IPS-15b (cell line): Measurements from ENCODE around the gene STAT3.

Experiments
- H3K27me3 ChIP-seq: one replicate; pipeline ENCODE4 v1.6.1; 2013; ENCODE audit warnings: low read length; ENCODE audit not compliant: control insufficient read depth, insufficient read depth
- H3K36me3 ChIP-seq: one replicate; pipeline ENCODE4 v1.6.1; 2013; ENCODE audit warnings: low read length; ENCODE audit not compliant: control insufficient read depth, insufficient read depth
- H3K4me1 ChIP-seq: one replicate; pipeline ENCODE4 v1.6.1; 2013; ENCODE audit warnings: mild to moderate bottlenecking, low read length; ENCODE audit not compliant: control insufficient read depth, insufficient read depth
- H3K4me3 ChIP-seq: one replicate; pipeline ENCODE4 v1.5.1; 2013; ENCODE audit warnings: low read depth, low read length
- H3K9ac ChIP-seq: one replicate; pipeline ENCODE4 v1.6.1; 2013; ENCODE audit warnings: low read depth, mild to moderate bottlenecking, low read length
- H3K9me3 ChIP-seq: one replicate; pipeline ENCODE4 v1.6.1; 2013; ENCODE audit warnings: mild to moderate bottlenecking, low read length; ENCODE audit not compliant: control insufficient read depth, insufficient read depth

The STAT3 gene

DNA sequence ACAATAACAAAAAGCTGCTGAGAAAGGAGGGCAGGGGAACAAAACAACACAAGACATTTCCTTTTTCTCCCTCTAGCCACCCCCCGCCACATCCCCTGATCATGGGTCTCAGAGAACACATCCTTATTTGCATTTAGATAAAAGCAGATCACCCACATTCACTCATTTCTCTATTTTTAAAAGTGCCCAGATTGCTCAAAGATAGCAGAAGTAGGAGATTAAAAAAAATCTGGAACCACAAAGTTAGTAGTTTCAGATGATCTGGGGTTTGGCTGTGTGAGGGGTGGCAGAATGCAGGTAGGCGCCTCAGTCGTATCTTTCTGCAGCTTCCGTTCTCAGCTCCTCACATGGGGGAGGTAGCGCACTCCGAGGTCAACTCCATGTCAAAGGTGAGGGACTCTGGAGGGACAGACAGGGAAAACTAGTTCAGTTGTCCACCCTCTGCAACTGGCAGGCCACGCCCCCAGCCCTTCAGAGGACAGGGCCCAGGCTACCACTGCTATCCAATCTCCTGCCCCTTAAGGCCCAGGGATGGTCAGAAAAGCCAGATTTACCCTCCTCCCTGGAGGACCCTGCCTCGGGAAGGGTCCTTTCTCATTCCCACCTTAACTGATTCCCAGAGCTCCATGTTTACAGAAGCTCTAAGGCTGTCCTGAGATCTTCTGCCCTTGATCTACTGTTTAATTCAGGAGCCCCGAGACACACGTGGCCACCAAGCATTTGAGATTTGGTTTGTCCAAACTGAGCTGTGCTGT is 72.7 kb downstream of the STAT3 start:
- Histone ChIP-seq H3K36me3 (peaks cover 20% of the 10 kb centered on the region), H3K27me3 (no peaks in the 10 kb centered on the region), H3K4me3 (no peak overlapping the region), H3K9ac (no peak overlapping the region), H3K9me3 (no peaks in the 10 kb centered on the region), H3K4me1 (peaks cover 11% of the 10 kb centered on the region)

DNA sequence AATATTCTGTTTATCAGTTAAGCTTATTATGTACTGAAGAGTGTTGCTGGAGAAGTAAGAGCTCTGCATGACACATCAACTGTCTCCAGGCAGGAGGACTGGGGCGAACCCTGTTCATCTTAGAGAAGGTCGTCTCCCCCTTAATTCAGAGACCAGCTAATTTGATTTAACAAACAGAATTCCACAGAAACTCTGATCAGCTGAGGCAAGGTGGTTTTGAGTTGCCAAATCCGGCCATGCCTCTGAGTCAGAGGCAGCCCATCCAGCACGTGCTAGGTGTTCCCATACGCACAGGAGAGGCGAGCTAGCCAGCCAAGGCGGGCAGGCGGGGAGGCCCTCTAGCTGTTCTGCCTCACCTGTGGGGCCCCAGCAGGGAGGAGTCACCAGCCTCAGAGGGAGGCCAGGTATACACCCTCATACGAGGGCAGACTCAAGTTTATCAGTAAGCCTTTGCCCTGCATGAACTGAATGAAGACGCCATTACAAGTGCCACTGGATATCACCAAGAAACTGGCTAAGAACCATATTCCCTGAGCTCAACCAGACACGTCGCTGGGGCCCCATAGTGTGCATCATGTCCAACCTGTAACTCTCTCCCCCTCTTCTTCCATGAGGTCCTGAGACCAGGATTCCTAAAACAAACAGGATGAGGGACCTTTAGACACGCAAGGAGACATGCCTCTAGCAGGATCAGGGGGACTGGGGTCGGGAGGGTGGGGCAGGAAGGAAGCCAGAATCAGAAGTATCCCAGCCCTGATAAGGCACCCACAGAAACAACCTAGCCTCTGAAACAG is 74.3 kb downstream of the STAT3 start:
- H3K36me3 ChIP-seq, result peaks cover 11% of the 10 kb centered on the region
- H3K27me3 ChIP-seq, result no peaks in the 10 kb centered on the region
- no peak overlapping the region for H3K4me3 ChIP-seq
- H3K4me1 ChIP-seq, result peaks cover 11% of the 10 kb centered on the region
- no peaks in the 10 kb centered on the region for H3K9me3 ChIP-seq
- no peak overlapping the region for H3K9ac ChIP-seq

DNA sequence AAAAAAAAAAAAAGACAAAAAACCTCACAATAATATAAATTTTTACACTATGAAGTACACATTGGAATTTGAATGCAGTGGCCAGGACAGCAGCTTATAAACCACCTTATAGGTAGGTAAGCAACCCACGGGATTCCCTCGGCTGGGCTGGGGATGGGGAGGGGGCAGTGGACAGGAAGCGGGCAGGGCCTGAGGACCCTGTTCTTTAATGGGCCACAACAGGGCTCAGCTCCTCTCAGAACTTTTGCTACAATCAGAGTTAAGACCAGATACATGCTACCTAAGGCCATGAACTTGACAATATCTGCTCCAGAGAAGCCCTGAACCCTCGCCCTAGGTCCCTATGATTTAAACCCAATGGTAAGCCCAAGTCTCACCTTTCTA is 74.9 kb downstream of the STAT3 start:
- Histone ChIP-seq H3K9me3 (no peaks in the 10 kb centered on the region), H3K9ac (no peak overlapping the region), H3K36me3 (peaks cover 11% of the 10 kb centered on the region), H3K4me1 (peaks cover 11% of the 10 kb centered on the region), H3K27me3 (no peaks in the 10 kb centered on the region), H3K4me3 (no peak overlapping the region)

DNA sequence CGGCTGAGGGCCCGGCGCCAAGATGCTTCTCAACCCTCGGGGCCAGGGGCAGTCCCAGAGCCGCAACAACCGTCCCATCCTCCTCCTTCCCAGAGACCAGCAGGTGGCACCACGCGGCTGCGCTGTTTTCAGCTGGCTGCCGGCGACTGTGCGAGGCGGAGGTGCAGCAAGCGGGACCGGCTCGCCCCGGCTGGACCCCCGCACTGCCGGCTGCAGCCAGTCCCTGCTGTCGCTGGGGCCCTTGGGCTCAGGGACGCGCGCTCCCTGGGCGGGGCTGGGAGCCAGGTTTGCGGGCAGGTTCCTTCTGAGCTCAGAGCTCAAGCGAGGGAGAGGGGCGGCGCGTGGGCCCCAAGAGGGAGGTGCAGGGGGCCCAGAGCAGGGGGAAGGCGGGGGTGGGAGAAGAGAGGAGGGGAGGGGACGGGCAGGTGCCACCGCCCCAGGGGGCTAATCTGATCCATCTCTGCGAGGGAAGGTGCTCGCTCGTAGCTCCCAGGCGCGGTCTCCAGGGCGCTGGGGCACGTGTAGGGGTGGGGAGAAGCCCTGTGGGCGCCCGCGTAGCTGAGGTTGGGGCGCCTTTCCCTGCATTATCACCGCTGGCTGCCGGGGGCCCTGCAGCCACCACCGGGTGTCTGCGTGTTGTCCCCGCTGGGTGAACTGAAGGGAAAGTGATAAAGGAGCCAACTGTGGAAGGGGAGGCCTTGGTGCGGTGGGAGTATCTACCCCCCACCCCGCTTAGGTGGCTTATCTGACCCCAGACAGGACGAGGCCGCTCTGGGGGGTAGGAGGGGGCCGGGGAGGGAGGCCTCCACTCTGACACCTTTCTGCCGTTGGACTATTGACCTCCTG is 75.7 kb downstream of the STAT3 start:
- H3K36me3 ChIP-seq, result peaks cover 11% of the 10 kb centered on the region
- no peak overlapping the region for H3K9ac ChIP-seq

DNA sequence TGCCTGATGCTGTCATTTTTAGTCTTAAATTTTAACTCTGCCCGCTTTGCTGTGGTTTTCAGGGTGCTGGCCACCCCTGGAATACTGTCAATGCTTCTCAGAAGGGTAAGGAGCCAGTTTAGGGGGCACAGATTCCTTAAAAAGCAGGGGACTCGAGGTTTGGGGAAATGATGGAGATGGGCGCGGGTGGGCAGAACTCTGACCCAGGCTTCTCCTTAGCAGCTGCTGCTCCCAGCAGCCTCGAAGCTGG is 76.3 kb downstream of the STAT3 start:
- Histone ChIP-seq H3K9me3 (no peaks in the 10 kb centered on the region), H3K4me3 (no peak overlapping the region), H3K9ac (no peak overlapping the region), H3K36me3 (peaks cover 8% of the 10 kb centered on the region), H3K4me1 (peaks cover 11% of the 10 kb centered on the region), H3K27me3 (no peaks in the 10 kb centered on the region)

More for the DNA sequence above, 75.7 kb downstream of the STAT3 start:
- Histone ChIP-seq H3K9me3 (no peaks in the 10 kb centered on the region), H3K4me3 (no peak overlapping the region), H3K4me1 (peaks cover 11% of the 10 kb centered on the region), H3K27me3 (no peaks in the 10 kb centered on the region)

DNA sequence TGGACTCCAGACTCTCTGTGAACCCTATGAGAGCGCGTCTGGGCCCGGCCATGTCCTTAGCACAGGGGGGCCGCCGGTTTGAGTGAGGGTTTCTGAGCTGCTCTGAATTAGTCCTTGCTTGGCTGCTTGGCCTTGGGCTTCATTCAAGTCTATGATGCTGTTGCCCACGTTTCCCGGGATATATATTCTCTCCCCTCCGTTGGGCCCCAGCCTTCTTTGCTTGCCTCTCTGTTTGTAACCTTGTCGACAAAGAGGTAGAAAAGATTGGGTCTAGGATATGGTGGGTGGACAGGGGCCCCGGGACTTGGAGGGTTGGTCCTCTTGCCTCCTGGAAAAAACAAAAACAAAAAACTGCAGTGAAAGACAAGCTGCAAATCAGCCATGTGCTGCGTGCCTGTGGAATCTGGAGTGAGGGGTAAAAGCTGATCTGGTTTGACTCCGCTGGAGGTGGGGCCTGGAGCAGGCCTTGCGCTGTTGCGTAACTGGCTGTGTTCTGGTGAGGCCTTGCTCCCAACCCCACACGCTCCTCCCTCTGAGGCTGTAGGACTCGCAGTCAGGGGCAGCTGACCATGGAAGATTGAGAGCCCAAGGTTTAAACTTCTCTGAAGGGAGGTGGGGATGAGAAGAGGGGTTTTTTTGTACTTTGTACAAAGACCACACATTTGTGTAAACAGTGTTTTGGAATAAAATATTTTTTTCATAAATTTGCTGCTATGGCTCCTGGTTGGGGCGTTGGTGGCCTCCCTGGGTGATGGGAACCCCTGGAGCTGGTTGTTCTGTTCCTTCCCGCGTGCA is 76.8 kb downstream of the STAT3 start:
- Histone ChIP-seq H3K4me3 (no peak overlapping the region), H3K36me3 (peaks cover 6% of the 10 kb centered on the region), H3K9me3 (no peaks in the 10 kb centered on the region), H3K4me1 (peaks cover 11% of the 10 kb centered on the region), H3K27me3 (no peaks in the 10 kb centered on the region), H3K9ac (no peak overlapping the region)

DNA sequence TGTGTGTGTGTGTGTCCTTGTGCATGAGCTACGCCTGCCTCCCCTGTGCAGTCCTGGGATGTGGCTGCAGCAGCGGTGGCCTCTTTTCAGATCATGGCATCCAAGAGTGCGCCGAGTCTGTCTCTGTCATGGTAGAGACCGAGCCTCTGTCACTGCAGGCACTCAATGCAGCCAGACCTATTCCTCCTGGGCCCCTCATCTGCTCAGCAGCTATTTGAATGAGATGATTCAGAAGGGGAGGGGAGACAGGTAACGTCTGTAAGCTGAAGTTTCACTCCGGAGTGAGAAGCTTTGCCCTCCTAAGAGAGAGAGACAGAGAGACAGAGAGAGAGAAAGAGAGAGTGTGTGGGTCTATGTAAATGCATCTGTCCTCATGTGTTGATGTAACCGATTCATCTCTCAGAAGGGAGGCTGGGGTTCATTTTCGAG is 77.4 kb downstream of the STAT3 start:
- Histone ChIP-seq H3K4me1 (peaks cover 11% of the 10 kb centered on the region), H3K36me3 (peaks cover 6% of the 10 kb centered on the region), H3K27me3 (no peaks in the 10 kb centered on the region), H3K9me3 (no peaks in the 10 kb centered on the region), H3K4me3 (no peak overlapping the region), H3K9ac (no peak overlapping the region)

DNA sequence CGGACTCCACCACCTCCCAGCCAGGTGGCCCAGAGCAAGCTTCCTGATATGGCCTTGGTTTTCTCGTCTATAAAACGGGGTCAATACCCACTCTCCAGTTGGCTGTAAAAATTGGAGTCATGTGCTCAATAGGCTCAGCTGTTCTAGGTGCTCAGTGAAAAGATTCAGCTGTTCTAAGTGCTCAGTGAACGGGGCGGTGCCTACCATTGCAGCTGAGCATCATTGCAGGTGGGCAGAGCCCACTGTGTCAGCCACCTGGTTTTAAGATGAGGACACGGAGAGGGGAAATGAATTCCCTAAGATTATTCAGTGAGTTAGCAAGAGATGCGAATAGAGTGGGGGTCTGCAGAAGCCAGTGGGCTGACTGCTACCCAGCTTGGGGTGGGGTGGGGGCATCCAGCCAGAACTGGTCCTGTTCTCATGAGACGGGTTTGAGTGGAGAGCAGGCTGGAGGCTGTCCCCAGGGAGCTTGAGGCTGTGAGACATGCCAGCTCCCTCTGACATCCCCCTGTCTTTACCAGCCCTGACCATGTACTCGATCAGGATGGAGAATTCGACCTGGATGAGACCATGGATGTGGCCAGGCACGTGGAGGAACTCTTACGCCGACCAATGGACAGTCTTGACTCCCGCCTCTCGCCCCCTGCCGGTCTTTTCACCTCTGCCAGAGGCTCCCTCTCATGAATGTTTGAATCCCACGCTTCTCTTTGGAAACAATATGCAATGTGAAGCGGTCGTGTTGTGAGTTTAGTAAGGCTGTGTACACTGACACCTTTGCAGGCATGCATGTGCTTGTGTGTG is 78.1 kb downstream of the STAT3 start:
- Histone ChIP-seq H3K4me3 (no peak overlapping the region), H3K36me3 (peaks cover 2% of the 10 kb centered on the region), H3K9me3 (no peaks in the 10 kb centered on the region), H3K27me3 (no peaks in the 10 kb centered on the region), H3K4me1 (peaks cover 11% of the 10 kb centered on the region), H3K9ac (no peak overlapping the region)

DNA sequence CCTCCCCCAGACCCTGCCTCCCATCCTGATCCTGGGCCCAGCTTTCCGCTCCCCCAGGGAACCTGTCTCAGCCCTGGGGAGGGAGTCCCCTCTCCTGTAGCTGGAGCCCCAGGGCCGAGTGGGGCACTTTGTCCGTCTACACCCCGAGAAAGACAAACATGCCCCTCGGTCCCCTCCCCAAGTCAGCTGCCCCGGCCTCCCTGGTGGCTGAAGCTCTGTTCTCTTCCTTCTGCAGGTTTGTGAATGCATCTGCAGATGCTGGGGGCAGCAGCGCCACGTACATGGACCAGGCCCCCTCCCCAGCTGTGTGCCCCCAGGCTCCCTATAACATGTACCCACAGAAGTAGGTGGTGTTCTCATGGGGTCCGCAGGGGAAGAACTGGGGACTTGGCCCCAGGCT is 79.1 kb downstream of the STAT3 start:
- H3K27me3 ChIP-seq, result no peaks in the 10 kb centered on the region
- H3K4me3 ChIP-seq, result no peak overlapping the region
- H3K36me3 ChIP-seq, result no peaks in the 10 kb centered on the region
- H3K9me3 ChIP-seq, result no peaks in the 10 kb centered on the region
- no peak overlapping the region for H3K9ac ChIP-seq
- peaks cover 11% of the 10 kb centered on the region for H3K4me1 ChIP-seq

DNA sequence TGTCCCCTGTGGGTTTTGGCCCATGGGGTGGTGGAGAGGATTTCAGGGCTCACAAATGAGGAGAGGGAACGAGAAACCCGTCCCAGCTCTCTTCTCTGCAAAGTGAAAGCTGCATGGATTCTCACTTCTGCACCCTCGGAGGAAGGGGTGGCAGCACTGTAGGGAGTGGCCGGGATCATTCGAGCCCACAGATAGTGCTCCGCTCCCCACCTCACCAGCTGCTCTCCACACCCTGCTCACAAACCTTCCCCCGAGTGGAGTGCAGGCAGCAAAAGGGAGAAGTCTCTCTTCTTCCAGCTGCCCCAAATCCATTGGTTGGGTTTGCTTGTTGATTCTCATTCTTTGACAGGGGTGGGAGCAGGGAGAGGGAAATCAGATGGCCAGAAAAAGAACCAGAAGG is 79.8 kb downstream of the STAT3 start:
- peaks cover 10% of the 10 kb centered on the region for H3K4me1 ChIP-seq
- H3K4me3 ChIP-seq, result no peak overlapping the region
- no peaks in the 10 kb centered on the region for H3K27me3 ChIP-seq

More for the DNA sequence above, 79.8 kb downstream of the STAT3 start:
- Histone ChIP-seq H3K9ac (no peak overlapping the region), H3K9me3 (no peaks in the 10 kb centered on the region), H3K36me3 (no peaks in the 10 kb centered on the region)
